SK-N-SH (cell line): ENCODE data around the gene SPANXA1.
"Not testable (repeated sequence)": the region's sequence is repeated elsewhere in the genome, so short reads cannot be mapped to it uniquely, and the experiment has no call there.

Source experiments
- EZH2phosphoT487 ChIP-seq: fragments of 200-600 bp; sonication (generic); IDR thresholded peaks from 2 replicates; pipeline ENCODE4 v1.6.1; 2017; ENCODE audit warnings: low read depth, mixed run types, mild to moderate bottlenecking, antibody characterized with exemption, moderate library complexity, borderline replicate concordance
- GATA2 ChIP-seq: sonication (generic); formaldehyde crosslinking; IDR thresholded peaks from 2 replicates; pipeline ENCODE4 v1.5.0; 2020; ENCODE audit warnings: mild to moderate bottlenecking, missing genetic modification reagents
- JUND ChIP-seq: IDR thresholded peaks from 2 replicates; pipeline ENCODE4 v1.4.0; 2012
- NFIC ChIP-seq: IDR thresholded peaks from 2 replicates; pipeline ENCODE4 v1.4.0; 2012; ENCODE audit warnings: borderline replicate concordance
- NRF1 ChIP-seq: IDR thresholded peaks from 2 replicates; pipeline ENCODE4 v1.6.1; 2012; ENCODE audit warnings: low read depth, mild to moderate bottlenecking, low read length
- POLR2AphosphoS5 ChIP-seq: IDR thresholded peaks from 2 replicates; pipeline ENCODE4 v1.6.1; 2012; ENCODE audit warnings: low read depth, low read length
- RCOR1 ChIP-seq: fragments of 150-350 bp; IDR thresholded peaks from 2 replicates; pipeline ENCODE4 v1.6.1; 2017; ENCODE audit warnings: antibody characterized with exemption, low read length
- SMC3 ChIP-seq: IDR thresholded peaks from 2 replicates; pipeline ENCODE4 v1.6.1; 2012; ENCODE audit warnings: low read depth, low read length, improper control_type of control experiment
- TAF1 ChIP-seq: IDR thresholded peaks from 2 replicates; pipeline ENCODE4 v1.6.1; 2012; ENCODE audit warnings: low read depth, mild to moderate bottlenecking, low read length, moderate library complexity, borderline replicate concordance
- YY1 ChIP-seq: IDR thresholded peaks from 2 replicates; pipeline ENCODE4 v1.4.0; 2012; ENCODE audit warnings: low read depth, mild to moderate bottlenecking
- TF ChIP-seq, protein P1 (sequence below): fragments of 200-600 bp; sonication (generic); IDR thresholded peaks from 2 replicates; pipeline ENCODE4 v1.6.1; 2017; ENCODE audit warnings: antibody characterized with exemption, mild to moderate bottlenecking, moderate library complexity
- TF ChIP-seq, protein P2 (sequence below): IDR thresholded peaks from 2 replicates; pipeline ENCODE4 v1.6.1; 2012; ENCODE audit warnings: mild to moderate bottlenecking, low read depth, low read length, moderate library complexity

DNA sequence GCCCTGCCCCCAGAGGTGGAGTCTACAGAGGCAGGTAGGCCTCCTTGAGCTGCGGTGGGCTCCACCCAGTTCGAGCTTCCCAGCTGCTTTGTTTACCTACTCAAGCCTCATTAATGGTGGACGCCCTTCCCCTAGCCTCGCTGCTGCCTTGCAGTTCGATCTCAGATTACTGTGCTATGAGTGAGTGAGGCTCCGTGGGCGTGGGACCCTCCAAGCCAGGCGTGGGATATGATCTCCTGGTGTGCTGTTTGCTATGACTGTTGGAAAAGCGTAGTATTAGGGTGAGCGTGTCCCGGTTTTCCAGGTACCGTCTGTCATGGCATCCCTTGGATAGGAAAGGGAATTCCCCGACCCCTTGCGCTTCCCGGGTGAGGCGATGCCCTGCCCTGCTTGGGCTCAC, 42.0 kb downstream of the SPANXA1 start:
- TF ChIP-seq, protein P1, sequence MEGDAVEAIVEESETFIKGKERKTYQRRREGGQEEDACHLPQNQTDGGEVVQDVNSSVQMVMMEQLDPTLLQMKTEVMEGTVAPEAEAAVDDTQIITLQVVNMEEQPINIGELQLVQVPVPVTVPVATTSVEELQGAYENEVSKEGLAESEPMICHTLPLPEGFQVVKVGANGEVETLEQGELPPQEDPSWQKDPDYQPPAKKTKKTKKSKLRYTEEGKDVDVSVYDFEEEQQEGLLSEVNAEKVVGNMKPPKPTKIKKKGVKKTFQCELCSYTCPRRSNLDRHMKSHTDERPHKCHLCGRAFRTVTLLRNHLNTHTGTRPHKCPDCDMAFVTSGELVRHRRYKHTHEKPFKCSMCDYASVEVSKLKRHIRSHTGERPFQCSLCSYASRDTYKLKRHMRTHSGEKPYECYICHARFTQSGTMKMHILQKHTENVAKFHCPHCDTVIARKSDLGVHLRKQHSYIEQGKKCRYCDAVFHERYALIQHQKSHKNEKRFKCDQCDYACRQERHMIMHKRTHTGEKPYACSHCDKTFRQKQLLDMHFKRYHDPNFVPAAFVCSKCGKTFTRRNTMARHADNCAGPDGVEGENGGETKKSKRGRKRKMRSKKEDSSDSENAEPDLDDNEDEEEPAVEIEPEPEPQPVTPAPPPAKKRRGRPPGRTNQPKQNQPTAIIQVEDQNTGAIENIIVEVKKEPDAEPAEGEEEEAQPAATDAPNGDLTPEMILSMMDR, result not testable (repeated sequence)
- not testable (repeated sequence) for TF ChIP-seq RCOR1; NFIC; JUND; YY1; NRF1; POLR2AphosphoS5; TAF1; EZH2phosphoT487; GATA2 (CRISPR knock-in tag); SMC3
- TF ChIP-seq, protein P2, sequence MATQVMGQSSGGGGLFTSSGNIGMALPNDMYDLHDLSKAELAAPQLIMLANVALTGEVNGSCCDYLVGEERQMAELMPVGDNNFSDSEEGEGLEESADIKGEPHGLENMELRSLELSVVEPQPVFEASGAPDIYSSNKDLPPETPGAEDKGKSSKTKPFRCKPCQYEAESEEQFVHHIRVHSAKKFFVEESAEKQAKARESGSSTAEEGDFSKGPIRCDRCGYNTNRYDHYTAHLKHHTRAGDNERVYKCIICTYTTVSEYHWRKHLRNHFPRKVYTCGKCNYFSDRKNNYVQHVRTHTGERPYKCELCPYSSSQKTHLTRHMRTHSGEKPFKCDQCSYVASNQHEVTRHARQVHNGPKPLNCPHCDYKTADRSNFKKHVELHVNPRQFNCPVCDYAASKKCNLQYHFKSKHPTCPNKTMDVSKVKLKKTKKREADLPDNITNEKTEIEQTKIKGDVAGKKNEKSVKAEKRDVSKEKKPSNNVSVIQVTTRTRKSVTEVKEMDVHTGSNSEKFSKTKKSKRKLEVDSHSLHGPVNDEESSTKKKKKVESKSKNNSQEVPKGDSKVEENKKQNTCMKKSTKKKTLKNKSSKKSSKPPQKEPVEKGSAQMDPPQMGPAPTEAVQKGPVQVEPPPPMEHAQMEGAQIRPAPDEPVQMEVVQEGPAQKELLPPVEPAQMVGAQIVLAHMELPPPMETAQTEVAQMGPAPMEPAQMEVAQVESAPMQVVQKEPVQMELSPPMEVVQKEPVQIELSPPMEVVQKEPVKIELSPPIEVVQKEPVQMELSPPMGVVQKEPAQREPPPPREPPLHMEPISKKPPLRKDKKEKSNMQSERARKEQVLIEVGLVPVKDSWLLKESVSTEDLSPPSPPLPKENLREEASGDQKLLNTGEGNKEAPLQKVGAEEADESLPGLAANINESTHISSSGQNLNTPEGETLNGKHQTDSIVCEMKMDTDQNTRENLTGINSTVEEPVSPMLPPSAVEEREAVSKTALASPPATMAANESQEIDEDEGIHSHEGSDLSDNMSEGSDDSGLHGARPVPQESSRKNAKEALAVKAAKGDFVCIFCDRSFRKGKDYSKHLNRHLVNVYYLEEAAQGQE, result not testable (repeated sequence)
